H1 (cell line): ENCODE data around the gene CENPP. TPM values are rescaled to one million over a fixed set of nuclear protein-coding genes. Genes with fewer than 3 reads are reported as not detected.

ENCODE experiments used
- ATF2 ChIP-seq: IDR thresholded peaks from 2 replicates; pipeline ENCODE4 v1.6.1; 2012; ENCODE audit warnings: low read length, inconsistent platforms
- CREB1 ChIP-seq: IDR thresholded peaks from 2 replicates; pipeline ENCODE4 v1.6.1; 2012; ENCODE audit warnings: inconsistent platforms
- SIX5 ChIP-seq: IDR thresholded peaks from 2 replicates; pipeline ENCODE4 v1.6.1; 2011; ENCODE audit warnings: mild to moderate bottlenecking, low read depth, low read length
- USF2 ChIP-seq: IDR thresholded peaks from 2 replicates; pipeline ENCODE4 v1.6.1; 2011; ENCODE audit warnings: low read length, improper control_type of control experiment
- polyA plus RNA-seq, 7 experiments: library from polyadenylated mRNA; depleted of rRNA in 3 of 7; stranded (reverse) in 5 of 7; unstranded in 2 of 7; fragments of >200 nt in 5 of 7; fragments of 200-250 nt in 2 of 7; gene quantifications; 1 replicate in 5 of 7; 2 replicates in 1 of 7; 4 replicates in 1 of 7; pipeline versions ENCODE4 v1.2.1 to v1.2.3, GENCODE V29; 2011 to 2013; ENCODE audit warnings: missing spikeins in 2 of 7, mixed read lengths in 2 of 7
- total RNA-seq: library from RNA; stranded (reverse); fragmentation: NEBNext Ultra II Directional; extraction: Animal tissue kit (Norgen Biotek cat#: 25700); gene quantifications from 2 replicates; pipeline ENCODE4 v1.2.1, GENCODE V29; 2021

Gene CENPP
- total and polyA plus RNA-seq, 2 of the 8 experiments (the other 6 are each of a cell fraction or from before 2014, with no cell fraction given) = 2.7 to 10.8 TPM

- TF ChIP-seq USF2 (no peak), SIX5 (no peak), ATF2 (no peak), CREB1 (no peak)
Measured at GRCh38 chr9:92478783-92479182, 153.0 kb downstream of the CENPP start (continued).
